ENCODE data around the gene TANGO2.

TANGO2 gene

DNA sequence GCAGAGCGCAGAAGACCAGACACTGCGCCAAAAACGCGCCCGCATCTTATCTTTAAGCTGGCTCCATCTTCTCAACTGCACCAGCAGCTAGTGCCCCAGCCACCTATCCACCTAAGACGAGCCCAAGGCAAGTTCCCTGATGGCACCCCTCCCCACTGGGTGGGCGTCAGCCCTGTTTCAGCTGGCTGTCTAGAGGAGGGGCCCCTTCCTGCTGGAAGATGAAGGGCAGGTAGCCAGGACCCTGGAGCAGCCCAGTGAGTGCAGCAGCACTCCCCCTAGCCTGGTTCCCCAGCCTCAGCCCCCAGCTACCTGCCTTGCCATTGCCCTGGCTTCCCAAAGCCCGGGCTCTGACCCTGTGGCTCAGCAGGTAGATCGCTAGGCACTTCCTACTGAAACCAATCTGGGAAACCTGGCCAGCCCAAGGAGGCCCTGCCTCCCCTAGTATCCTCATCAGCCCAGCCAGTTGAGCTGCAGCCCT, 32.5 kb upstream of the TANGO2 start:
- Mint-ChIP-seq H3K27me3 (peaks cover 18% of the 10 kb centered on the region), H3K4me1 (ENCODE audit: low read depth) (peaks cover 19% of the 10 kb centered on the region), H3K36me3 (ENCODE audit: low read depth) (no peaks in the 10 kb centered on the region), H3K9me3 (no peaks in the 10 kb centered on the region), H3K27ac (no peak overlapping the region), H3K4me3 (no peak overlapping the region)
- intact Hi-C loops (cut with micrococcal nuclease): no loop called here

DNA sequence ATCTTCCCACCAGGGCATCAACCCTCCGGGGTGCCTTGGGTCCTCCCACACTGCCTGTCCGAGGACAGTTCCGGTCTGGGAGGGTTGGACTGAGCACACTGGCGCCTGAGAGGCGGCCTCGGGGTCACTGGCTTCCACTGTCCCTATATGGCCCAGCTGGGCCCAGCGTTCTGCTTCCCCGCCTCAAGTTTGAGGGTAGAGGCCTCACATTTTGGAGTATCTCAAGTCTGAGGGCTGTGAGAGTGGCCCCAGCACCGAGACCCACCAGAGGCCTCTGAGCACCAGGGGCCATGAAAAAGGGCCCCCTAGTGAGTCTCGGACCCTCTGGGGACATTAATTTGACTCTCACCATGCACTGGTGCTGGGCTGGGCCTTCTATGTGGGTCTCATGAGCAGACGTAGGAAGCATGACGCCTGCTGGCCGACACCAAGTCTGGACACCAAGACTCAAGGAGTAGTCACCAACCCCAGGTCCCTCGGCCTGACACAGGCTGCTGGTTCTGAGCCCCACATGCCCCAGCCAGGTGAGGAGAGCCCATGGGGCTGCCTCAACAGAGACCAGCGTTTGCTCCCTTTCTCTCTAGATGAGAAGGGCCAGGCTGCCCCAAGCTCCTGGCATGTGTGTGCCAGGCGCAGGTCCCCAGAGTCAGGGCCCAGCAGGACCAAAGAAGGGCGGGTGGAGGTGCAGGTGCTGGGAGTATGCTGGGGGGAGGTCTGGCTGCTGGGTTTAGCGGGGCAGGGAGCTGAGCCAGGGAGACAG, 31.8 kb upstream of the TANGO2 start:
- intact Hi-C loops (cut with micrococcal nuclease): no loop called here
- no peaks in the 10 kb centered on the region for H3K9me3 Mint-ChIP-seq
- no peak overlapping the region for H3K4me3 Mint-ChIP-seq
- peaks cover 18% of the 10 kb centered on the region for H3K27me3 Mint-ChIP-seq
- H3K4me1 Mint-ChIP-seq (ENCODE audit: low read depth): peaks cover 19% of the 10 kb centered on the region
- H3K36me3 Mint-ChIP-seq (ENCODE audit: low read depth): no peaks in the 10 kb centered on the region
- H3K27ac Mint-ChIP-seq: no peak overlapping the region

DNA sequence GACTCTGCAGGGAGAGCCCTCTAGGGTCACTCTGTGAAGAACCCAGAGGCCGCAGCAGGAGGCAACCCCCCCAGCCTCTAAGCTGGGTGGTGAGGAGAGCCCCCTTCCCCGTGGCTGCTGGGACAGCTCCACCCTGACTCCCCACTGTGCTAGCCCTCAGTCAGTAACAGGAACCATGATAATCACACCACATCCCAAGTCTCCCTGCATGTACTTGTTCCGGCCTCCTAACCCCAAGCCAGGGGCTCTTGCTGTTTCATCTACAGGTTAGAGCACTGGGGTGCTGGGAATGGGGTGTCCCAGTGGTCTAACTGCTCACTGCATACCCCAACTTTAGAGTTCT, 31.2 kb upstream of the TANGO2 start:
- no peak overlapping the region for H3K4me3 Mint-ChIP-seq
- peaks cover 18% of the 10 kb centered on the region for H3K27me3 Mint-ChIP-seq
- intact Hi-C loops (cut with micrococcal nuclease): no loop called here
- no peaks in the 10 kb centered on the region for H3K36me3 Mint-ChIP-seq (ENCODE audit: low read depth)
- H3K9me3 Mint-ChIP-seq: no peaks in the 10 kb centered on the region
- no peak overlapping the region for H3K27ac Mint-ChIP-seq
- peaks cover 19% of the 10 kb centered on the region for H3K4me1 Mint-ChIP-seq (ENCODE audit: low read depth)

DNA sequence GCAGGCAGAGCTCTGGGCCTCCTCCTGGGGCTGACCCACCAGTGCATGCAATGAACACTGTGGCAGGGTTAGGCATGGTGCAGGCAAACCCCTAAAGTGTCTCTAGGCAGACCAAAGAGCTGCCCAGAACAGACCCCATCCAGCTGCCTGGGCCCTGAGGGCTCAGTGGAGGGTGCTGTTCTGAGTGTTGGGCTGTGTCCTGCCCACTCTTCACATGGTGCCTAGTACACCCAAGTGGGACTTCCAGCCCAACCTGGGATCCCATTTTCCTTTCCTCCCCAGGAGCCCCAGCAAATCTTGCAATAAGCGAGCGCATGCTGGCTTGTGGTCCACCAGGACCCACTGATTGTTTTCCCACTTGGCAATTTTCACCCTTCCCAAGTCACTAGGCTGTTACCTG, 30.7 kb upstream of the TANGO2 start:
- peaks cover 15% of the 10 kb centered on the region for H3K27me3 Mint-ChIP-seq
- peaks cover 14% of the 10 kb centered on the region for H3K4me1 Mint-ChIP-seq (ENCODE audit: low read depth)
- intact Hi-C loops (cut with micrococcal nuclease): no loop called here
- no peaks in the 10 kb centered on the region for H3K36me3 Mint-ChIP-seq (ENCODE audit: low read depth)
- no peak overlapping the region for H3K4me3 Mint-ChIP-seq
- no peaks in the 10 kb centered on the region for H3K9me3 Mint-ChIP-seq
- no peak overlapping the region for H3K27ac Mint-ChIP-seq

DNA sequence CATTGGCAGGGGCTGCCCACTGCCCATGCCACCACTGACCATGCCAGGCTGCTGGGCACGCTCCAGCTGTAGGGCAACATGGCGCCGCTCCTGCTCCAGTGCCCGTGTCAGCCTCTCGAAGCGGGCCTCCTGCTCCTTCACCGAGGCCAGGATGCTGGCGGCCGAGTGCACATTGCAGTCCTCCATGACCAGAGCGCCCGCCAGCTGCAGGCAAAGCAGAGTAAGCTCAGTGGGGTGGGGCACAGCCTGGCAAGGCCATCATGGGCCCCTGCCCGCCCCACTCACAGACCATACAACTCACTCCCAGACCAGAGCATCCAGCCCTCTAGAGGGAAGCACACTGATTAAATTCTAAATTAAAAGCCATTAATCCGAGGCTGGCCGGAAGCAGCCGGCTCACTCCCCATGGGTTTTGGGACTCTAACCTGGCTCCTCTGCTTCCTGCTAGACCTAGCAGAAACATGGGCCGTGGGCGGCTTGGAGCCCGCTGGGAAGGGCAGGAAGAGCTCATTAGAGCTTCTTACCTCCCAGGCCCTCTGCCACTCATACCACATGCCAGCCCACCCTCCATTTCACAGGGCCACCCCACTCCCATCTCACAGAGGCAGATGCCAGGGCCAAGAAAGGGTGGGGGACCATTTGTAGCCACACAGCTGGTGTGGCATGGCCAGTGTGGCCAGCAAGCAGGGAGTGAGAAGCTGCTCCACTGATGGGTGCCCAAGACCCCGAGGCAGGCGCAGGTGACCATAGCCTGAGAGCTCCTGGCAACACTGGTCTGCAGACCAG, 30.1 kb upstream of the TANGO2 start:
- Mint-ChIP-seq H3K36me3 (ENCODE audit: low read depth) (no peaks in the 10 kb centered on the region), H3K4me1 (ENCODE audit: low read depth) (peaks cover 8% of the 10 kb centered on the region), H3K27ac (no peak overlapping the region), H3K4me3 (no peak overlapping the region), H3K27me3 (peaks cover 10% of the 10 kb centered on the region), H3K9me3 (no peaks in the 10 kb centered on the region)
- intact Hi-C loops (cut with micrococcal nuclease): no loop called here

DNA sequence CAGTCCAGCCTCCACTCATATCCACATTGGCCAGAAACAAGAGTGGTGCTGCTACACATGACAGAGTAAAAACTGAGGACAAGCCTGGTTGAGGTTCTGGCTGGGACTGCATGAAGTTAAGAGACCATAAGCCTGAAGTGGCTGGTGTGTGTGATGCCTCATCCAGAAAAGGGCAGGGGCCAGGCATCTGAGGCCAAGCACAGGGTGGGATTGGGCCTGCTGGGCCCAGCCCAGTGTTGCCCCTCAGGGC, 29.6 kb upstream of the TANGO2 start:
- Mint-ChIP-seq H3K36me3 (ENCODE audit: low read depth) (no peaks in the 10 kb centered on the region), H3K4me3 (no peak overlapping the region), H3K4me1 (ENCODE audit: low read depth) (peaks cover 3% of the 10 kb centered on the region), H3K27me3 (peaks cover 5% of the 10 kb centered on the region), H3K27ac (no peak overlapping the region), H3K9me3 (no peaks in the 10 kb centered on the region)
- intact Hi-C loops (cut with micrococcal nuclease): no loop called here

DNA sequence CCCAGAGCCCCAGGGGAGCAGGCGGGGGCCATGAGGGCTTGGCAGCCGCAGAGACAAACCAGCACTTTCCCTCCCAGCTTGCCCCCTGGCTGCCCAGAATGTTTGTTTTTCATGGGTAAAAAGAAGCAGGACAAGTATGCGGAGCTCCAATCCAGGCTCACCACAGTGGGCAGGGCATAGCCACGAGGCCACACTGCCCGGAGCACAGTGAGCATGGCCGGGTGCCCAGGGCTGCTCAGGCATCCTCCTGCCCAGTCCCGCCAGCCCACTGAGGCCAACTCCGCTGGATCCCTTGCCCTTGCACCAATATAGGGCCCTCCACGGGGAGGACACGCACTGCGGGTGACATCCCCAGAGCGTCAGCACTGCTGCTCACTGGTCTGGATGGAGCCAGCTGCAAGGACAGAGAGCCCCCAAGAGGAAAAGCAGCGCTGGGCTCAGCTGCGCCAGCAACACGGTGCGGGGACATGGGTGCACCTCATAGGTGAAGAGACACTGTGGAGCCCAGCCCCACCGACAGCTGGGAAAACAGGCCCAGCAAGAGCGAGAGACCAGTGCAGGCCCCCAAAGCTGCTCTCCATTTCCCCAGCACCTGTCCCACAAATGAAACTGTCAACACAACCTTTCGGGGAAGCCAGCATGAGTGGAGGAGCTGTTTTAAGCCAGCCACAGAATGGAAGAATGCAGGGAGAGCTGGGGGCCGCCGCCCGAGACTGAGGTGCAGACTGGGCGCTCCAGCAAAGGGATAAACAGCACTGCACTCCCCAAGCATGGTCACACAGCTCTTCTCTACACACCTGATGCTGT, 29.1 kb upstream of the TANGO2 start:
- H3K4me1 Mint-ChIP-seq (ENCODE audit: low read depth): no peaks in the 10 kb centered on the region
- intact Hi-C loops (cut with micrococcal nuclease): no loop called here
- H3K27ac Mint-ChIP-seq: no peak overlapping the region
- no peak overlapping the region for H3K4me3 Mint-ChIP-seq
- no peaks in the 10 kb centered on the region for H3K9me3 Mint-ChIP-seq
- no peaks in the 10 kb centered on the region for H3K36me3 Mint-ChIP-seq (ENCODE audit: low read depth)
- peaks cover 7% of the 10 kb centered on the region for H3K27me3 Mint-ChIP-seq

DNA sequence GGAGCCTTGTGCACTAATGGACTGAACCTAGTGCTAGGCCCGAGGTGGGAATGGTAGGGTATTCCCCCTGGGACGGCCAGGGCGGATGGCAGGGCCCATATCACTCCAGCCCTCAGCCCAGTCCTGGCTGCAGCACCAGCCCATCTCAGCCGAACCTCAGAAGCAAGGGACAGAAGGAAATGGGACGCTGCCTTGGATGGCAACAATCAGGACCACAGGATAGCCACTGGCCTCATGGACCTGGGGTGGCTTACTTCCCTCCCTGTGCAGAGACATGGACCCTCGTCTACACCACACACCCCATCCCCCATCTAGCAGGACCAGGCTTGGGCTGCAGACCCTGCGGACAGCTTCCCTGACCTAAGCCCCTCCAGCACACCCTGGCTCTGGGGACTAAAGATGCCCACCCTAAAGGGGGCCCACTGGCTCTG, 28.4 kb upstream of the TANGO2 start:
- intact Hi-C loops (cut with micrococcal nuclease): no loop called here
- Mint-ChIP-seq H3K27ac (no peak overlapping the region), H3K9me3 (no peaks in the 10 kb centered on the region), H3K4me3 (no peak overlapping the region), H3K27me3 (peaks cover 12% of the 10 kb centered on the region), H3K36me3 (ENCODE audit: low read depth) (no peaks in the 10 kb centered on the region), H3K4me1 (ENCODE audit: low read depth) (no peaks in the 10 kb centered on the region)

DNA sequence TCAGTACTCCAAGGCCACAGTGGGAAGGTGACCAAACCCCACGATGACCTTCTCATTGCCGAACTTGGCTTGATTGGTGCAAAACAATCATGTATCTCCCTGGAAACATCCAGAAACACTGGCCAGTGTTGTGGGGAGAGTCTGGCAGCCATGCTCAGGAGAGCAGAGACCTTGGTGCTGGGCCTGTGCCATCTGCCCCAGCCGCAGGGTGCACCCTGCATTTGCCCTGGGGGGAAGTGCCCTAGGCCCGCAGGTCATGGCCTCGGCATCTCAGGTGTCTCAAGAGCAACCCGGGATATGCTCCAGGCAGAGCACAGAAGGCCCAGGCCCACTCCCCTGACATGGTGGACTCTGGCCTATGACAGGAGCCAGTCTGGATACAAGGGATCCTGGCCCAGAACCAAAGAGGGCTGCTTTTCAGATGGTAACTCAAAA, 28.0 kb upstream of the TANGO2 start:
- H3K4me1 Mint-ChIP-seq (ENCODE audit: low read depth): no peaks in the 10 kb centered on the region
- H3K27ac Mint-ChIP-seq: no peak overlapping the region
- no peaks in the 10 kb centered on the region for H3K36me3 Mint-ChIP-seq (ENCODE audit: low read depth)
- no peak overlapping the region for H3K4me3 Mint-ChIP-seq
- intact Hi-C loops (cut with micrococcal nuclease): no loop called here
- H3K9me3 Mint-ChIP-seq: no peaks in the 10 kb centered on the region
- H3K27me3 Mint-ChIP-seq: peaks cover 12% of the 10 kb centered on the region

DNA sequence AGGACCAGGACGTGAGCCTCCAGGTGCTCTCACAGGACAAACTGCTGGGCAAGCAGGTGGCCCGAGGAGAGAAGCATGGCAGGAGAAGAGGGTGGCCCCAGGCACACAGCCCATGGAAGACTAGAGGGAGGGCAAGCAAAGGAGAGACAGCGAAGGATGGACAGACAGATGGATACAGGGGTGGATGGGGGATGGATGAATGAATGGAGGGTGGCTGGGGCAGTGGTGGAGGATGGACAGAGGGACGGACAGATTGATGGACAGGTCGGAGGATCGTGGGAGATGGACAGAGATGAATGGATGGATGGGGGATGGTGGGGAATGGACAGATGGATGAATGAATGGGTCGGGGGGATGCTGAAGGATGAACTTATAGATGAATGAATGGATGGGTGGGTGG, 27.0 kb upstream of the TANGO2 start:
- Mint-ChIP-seq H3K4me1 (ENCODE audit: low read depth) (no peaks in the 10 kb centered on the region), H3K27me3 (peaks cover 14% of the 10 kb centered on the region), H3K4me3 (no peak overlapping the region), H3K9me3 (no peaks in the 10 kb centered on the region), H3K27ac (no peak overlapping the region), H3K36me3 (ENCODE audit: low read depth) (no peaks in the 10 kb centered on the region)
- intact Hi-C loops (cut with micrococcal nuclease): no loop called here

DNA sequence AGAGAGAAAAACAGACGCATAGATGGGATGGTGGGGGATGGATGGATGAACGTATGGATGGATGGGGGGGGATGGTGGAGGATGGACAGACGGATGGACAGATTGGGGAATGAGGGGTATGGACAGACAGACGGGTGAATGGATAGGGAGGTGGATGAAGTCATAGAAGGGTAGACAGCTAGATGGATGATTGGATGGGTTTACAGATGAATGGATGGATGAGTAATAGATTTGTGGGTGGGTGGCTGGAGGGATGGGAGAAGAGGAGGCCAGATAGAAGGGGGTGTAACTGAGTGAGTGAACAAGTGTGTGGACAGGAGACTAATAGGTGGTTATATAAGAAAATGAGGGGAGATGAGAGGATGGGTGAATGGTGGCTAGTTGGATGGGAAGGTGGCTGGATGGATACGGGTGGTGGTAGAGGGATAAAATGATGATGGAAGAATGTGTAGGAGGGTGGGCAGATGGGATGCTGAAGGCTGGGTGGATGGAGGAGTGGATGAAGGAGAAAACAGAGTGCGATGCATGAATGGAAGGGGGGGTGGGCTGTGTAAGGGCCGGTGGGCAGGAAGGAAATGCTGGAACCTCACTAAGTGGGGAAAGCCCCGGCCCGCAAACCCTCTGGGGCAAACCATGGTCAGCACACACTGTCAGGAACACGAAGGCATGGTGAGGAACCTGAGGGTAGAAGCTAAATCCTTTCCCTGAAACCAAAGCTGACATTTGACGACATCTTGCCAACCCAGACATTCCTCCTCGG, 25.9 kb upstream of the TANGO2 start:
- H3K36me3 Mint-ChIP-seq (ENCODE audit: low read depth): no peaks in the 10 kb centered on the region
- no peaks in the 10 kb centered on the region for H3K9me3 Mint-ChIP-seq
- no peak overlapping the region for H3K27ac Mint-ChIP-seq
- intact Hi-C loops (cut with micrococcal nuclease): no loop called here
- H3K4me3 Mint-ChIP-seq: no peak overlapping the region
- H3K27me3 Mint-ChIP-seq: peaks cover 16% of the 10 kb centered on the region
- H3K4me1 Mint-ChIP-seq (ENCODE audit: low read depth): no peaks in the 10 kb centered on the region

DNA sequence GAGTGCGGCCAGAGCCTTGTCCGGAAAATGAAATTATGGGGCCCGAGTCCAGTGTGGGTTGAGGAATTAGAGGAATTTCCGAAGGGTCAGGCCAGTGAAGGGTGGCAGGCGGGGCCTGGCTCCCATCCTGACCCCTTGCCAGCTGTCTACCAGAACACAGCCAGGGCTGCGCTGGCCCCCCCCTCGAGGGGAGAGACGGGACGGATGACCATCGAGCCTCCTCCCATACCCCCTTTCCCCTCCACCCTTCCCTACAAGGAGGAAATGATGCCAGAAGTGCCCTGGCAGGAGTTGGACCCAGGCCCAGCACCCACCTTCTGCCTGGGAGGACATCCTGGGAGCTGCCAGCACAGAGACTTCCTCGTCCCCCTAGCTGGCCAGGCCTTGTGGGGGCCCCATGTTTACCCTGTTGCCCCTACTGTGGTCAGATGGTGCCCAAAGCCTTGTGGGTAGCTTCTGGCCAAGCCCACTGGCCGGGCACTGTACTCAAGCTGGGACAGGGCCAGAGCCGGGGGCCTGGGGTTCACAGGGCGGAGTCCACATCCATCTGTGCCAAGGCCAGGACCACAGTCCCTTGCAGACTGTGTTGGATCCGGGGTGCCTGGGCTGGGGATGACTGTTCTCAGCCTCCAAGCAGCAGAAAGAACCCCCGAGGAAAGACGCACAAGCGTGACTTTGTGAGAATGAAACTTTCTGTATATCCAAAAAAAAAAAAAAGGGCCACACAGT, 25.1 kb upstream of the TANGO2 start:
- intact Hi-C loops (cut with micrococcal nuclease): no loop called here
- Mint-ChIP-seq H3K4me1 (ENCODE audit: low read depth) (no peaks in the 10 kb centered on the region), H3K27ac (no peak overlapping the region), H3K9me3 (no peaks in the 10 kb centered on the region), H3K4me3 (no peak overlapping the region), H3K36me3 (ENCODE audit: low read depth) (no peaks in the 10 kb centered on the region), H3K27me3 (peaks cover 21% of the 10 kb centered on the region)

DNA sequence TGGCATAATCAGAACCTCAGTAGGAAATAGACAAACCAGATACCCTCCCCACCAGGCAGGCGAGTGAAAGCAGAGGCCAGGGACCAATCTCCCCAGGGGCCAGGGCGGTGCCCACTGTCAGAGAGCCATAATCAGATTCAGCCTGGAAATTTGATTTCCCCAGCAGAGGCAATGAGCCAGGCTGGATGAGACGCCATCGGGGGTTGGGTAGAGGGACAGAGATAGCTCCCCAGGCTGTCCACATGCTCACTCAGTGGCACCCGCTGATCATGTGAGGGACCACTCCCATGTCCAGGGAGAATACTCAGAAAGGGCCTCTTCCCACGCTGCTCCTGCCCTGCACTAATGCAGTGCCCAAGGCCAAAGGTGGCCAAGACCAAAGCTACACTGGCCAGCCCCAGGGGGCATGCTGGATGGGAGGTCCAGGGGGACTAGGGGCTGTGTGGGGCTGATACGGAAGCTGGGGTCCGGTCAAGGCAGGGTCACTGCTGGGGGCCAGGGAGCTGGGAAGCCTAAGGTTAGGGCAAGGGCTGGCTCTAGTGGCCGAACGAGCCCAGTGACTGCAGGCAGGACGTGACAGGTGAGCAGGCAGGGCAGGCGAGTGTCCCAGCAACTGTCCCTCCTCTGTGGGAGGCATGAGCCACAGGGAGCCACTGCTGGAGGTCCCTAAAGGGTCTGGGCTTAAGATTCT, 24.1 kb upstream of the TANGO2 start:
- Mint-ChIP-seq H3K36me3 (ENCODE audit: low read depth) (no peaks in the 10 kb centered on the region), H3K4me3 (no peak overlapping the region), H3K9me3 (no peaks in the 10 kb centered on the region), H3K27ac (no peak overlapping the region), H3K27me3 (peaks cover 29% of the 10 kb centered on the region), H3K4me1 (ENCODE audit: low read depth) (peaks cover 6% of the 10 kb centered on the region)
- intact Hi-C loops (cut with micrococcal nuclease): no loop called here
